Measurements from ENCODE around the gene BSX. TPM values are rescaled to one million over a fixed set of nuclear protein-coding genes. Genes with fewer than 3 reads are reported as not detected.

The BSX gene
- total RNA-seq: not detected in 2 replicates

- no peaks in the 10 kb centered on the region for H3K36me3 Mint-ChIP-seq (ENCODE audit: low read depth)
- peak; percentile 25 for ATAC-seq (ENCODE audit: low read depth)
- H3K27me3 Mint-ChIP-seq: peaks cover 78% of the 10 kb centered on the region
- H3K4me3 Mint-ChIP-seq: no peak within 1 kb of the TSS
- TF ChIP-seq CTCF (IDR thresholded peaks at IDR 0.05): no peak
- peaks cover 36% of the 10 kb centered on the region for H3K4me1 Mint-ChIP-seq
- ChIA-PET POLR2A (no interaction called here), CTCF (no interaction called here)
- no peaks in the 10 kb centered on the region for H3K9me3 Mint-ChIP-seq
- intact Hi-C loops (cut with micrococcal nuclease): loop anchor here (5.0 kb wide), 1 partner anchor 71 kb away; no protein-coding TSS in a partner anchor
- H3K27ac Mint-ChIP-seq: no peak within 1 kb of the TSS
- no peak for DNase-seq
Measured at GRCh38 chr11:122981388-122982264, at the start of gene BSX. Gene BSX (minus strand): TSS chr11:122981834. CDS start chr11:122981671, 163 bp downstream.

- TF ChIP-seq CTCF (IDR thresholded peaks at IDR 0.05): no peak
- DNase-seq (no peak), ATAC-seq (ENCODE audit: low read depth) (no peak)
- Mint-ChIP-seq H3K27ac (no peak overlapping the region), H3K4me3 (no peak overlapping the region), H3K36me3 (ENCODE audit: low read depth) (no peaks in the 10 kb centered on the region), H3K27me3 (peaks cover 3% of the 10 kb centered on the region), H3K4me1 (no peaks in the 10 kb centered on the region), H3K9me3 (no peaks in the 10 kb centered on the region)
- ChIA-PET CTCF (interaction anchor here (1.1 to 1.6 kb wide), 3 partner anchors 10 to 167 kb away, joined by 3 to 5 read pairs (median 4); no protein-coding TSS in a partner anchor), POLR2A (no interaction called here)
- intact Hi-C loops (cut with micrococcal nuclease): no loop called here
Measured at GRCh38 chr11:123030517-123030916, 48.9 kb upstream of the BSX start.

- DNase-seq (no peak), ATAC-seq (ENCODE audit: low read depth) (peak; percentile 79)
- CTCF ChIA-PET: interaction anchor here (0.7 to 7.1 kb wide), 12 partner anchors 9 to 393 kb away, joined by 3 to 115 read pairs (median 4); no protein-coding TSS in a partner anchor
- intact Hi-C loops (cut with micrococcal nuclease): loop anchor here (1.0 kb wide), 1 partner anchor 33 kb away; no protein-coding TSS in a partner anchor
- H3K4me3 Mint-ChIP-seq: no peak overlapping the region
- peaks cover 10% of the 10 kb centered on the region for H3K4me1 Mint-ChIP-seq
- peaks cover 11% of the 10 kb centered on the region for H3K27me3 Mint-ChIP-seq
- no peaks in the 10 kb centered on the region for H3K9me3 Mint-ChIP-seq
- TF ChIP-seq CTCF (IDR thresholded peaks at IDR 0.05): no peak
- no peaks in the 10 kb centered on the region for H3K36me3 Mint-ChIP-seq (ENCODE audit: low read depth)
- H3K27ac Mint-ChIP-seq: no peak overlapping the region
- POLR2A ChIA-PET: interaction anchor here (0.6 to 0.8 kb wide), 2 partner anchors 37 to 41 kb away, joined by 5 to 8 read pairs; partner anchors contain the start of gene HSPA8
Measured at GRCh38 chr11:123020968-123021367, 39.3 kb upstream of the BSX start.

GRCh38 chr11:123018702-123019101 is 37.1 kb upstream of the BSX start:
- ATAC-seq (ENCODE audit: low read depth) (no peak), DNase-seq (no peak)
- H3K27me3 Mint-ChIP-seq: peaks cover 13% of the 10 kb centered on the region
- H3K4me3 Mint-ChIP-seq: no peak overlapping the region
- peaks cover 10% of the 10 kb centered on the region for H3K4me1 Mint-ChIP-seq
- H3K9me3 Mint-ChIP-seq: no peaks in the 10 kb centered on the region
- ChIA-PET CTCF (interaction anchor here (7.1 kb wide), 1 partner anchor 154 kb away, joined by 115 read pairs; no protein-coding TSS in a partner anchor), POLR2A (no interaction called here)
- intact Hi-C loops (cut with micrococcal nuclease): no loop called here
- H3K36me3 Mint-ChIP-seq (ENCODE audit: low read depth): no peaks in the 10 kb centered on the region
- no peak overlapping the region for H3K27ac Mint-ChIP-seq
- TF ChIP-seq CTCF (IDR thresholded peaks at IDR 0.05): no peak

GRCh38 chr11:123011510-123011909 is 29.9 kb upstream of the BSX start:
- Mint-ChIP-seq H3K9me3 (no peaks in the 10 kb centered on the region), H3K4me3 (no peak overlapping the region), H3K27me3 (peaks cover 23% of the 10 kb centered on the region), H3K4me1 (no peaks in the 10 kb centered on the region), H3K36me3 (ENCODE audit: low read depth) (no peaks in the 10 kb centered on the region), H3K27ac (no peak overlapping the region)
- POLR2A ChIA-PET: no interaction called here
- DNase-seq (no peak), ATAC-seq (ENCODE audit: low read depth) (no peak)
- intact Hi-C loops (cut with micrococcal nuclease): no loop called here
- no peak for TF ChIP-seq CTCF (IDR thresholded peaks at IDR 0.05)
- CTCF ChIA-PET: interaction anchor here (1.0 kb wide), 1 partner anchor 10 kb away, joined by 3 read pairs; no protein-coding TSS in a partner anchor

Measured in activated B cell treated with CpG ODN at 0.5 μM for 24 hours (primary cell).